Progenitor cell of endocrine pancreas (in vitro differentiated cells): ENCODE results near the gene MGAT4B. TPM values are rescaled to one million over a fixed set of nuclear protein-coding genes. Genes with fewer than 3 reads are reported as not detected.
A peak's percentile ranks its signal among the peaks of the same experiment; 100 is the strongest.

Experiments used
- DNase-seq: peaks from one replicate; pipeline ENCODE4 v3.0.0; 2021; ENCODE audit warnings: low spot score; ENCODE audit not compliant: unreplicated experiment
- H3K27ac Mint-ChIP-seq: 2 replicates; pipeline ENCODE4 v1.8.0; 2021; ENCODE audit warnings: mild to moderate bottlenecking, moderate library complexity, mixed read lengths
- H3K27me3 Mint-ChIP-seq: 2 replicates; pipeline ENCODE4 v1.8.0; 2021; ENCODE audit warnings: mixed read lengths
- H3K36me3 Mint-ChIP-seq: 2 replicates; pipeline ENCODE4 v1.8.0; 2022; ENCODE audit warnings: mixed read lengths; ENCODE audit not compliant: insufficient read depth
- H3K4me1 Mint-ChIP-seq: 2 replicates; pipeline ENCODE4 v1.8.0; 2021; ENCODE audit warnings: low read depth, mixed read lengths
- H3K4me3 Mint-ChIP-seq: 2 replicates; pipeline ENCODE4 v1.8.0; 2021; ENCODE audit warnings: low read depth, mild to moderate bottlenecking, moderate library complexity, mixed read lengths
- H3K9me3 Mint-ChIP-seq: 2 replicates; pipeline ENCODE4 v1.8.0; 2021; ENCODE audit warnings: low read depth, mixed read lengths
- total RNA-seq: library from RNA; stranded (reverse); gene quantifications from 2 replicates; pipeline ENCODE4 v1.2.1, GENCODE V29; 2021
- TF ChIP-seq, protein P1 (sequence below): fragments of 200-600 bp; sonication (generic); IDR thresholded peaks from one replicate; pipeline ENCODE4 v1.5.0; 2021; ENCODE audit warnings: antibody characterized with exemption, mild to moderate bottlenecking; ENCODE audit not compliant: unreplicated experiment

The MGAT4B gene
- total RNA-seq, 1 donor from 2014 or later: 159 TPM

DNA sequence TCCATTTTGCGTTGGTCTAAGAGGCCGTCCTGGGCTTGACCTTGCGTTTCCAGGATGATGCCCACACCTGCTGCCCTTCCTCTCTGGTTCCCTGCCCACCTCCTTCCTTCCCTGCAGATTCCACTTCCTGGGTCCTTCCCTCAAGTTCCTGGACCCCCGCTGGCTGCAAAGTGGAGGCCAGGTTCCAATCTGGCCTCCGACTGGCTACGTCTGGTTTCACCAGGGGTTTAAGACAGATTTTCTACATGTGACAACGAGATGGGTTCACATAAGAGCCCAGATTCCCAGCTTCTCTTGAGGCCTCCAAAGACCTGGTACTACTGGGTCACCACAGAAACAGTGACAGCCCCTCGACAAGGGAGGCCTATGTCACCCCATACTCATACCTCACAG is 2.1 kb downstream of the MGAT4B start:
- no peaks in the 10 kb centered on the region for H3K27me3 Mint-ChIP-seq
- H3K9me3 Mint-ChIP-seq: no peaks in the 10 kb centered on the region
- no peak for DNase-seq
- H3K4me3 Mint-ChIP-seq: peak overlapping the region; percentile 86
- H3K4me1 Mint-ChIP-seq: peaks cover 15% of the 10 kb centered on the region
- H3K27ac Mint-ChIP-seq: no peak overlapping the region
- peaks cover 5% of the 10 kb centered on the region for H3K36me3 Mint-ChIP-seq
- TF ChIP-seq, protein P1, sequence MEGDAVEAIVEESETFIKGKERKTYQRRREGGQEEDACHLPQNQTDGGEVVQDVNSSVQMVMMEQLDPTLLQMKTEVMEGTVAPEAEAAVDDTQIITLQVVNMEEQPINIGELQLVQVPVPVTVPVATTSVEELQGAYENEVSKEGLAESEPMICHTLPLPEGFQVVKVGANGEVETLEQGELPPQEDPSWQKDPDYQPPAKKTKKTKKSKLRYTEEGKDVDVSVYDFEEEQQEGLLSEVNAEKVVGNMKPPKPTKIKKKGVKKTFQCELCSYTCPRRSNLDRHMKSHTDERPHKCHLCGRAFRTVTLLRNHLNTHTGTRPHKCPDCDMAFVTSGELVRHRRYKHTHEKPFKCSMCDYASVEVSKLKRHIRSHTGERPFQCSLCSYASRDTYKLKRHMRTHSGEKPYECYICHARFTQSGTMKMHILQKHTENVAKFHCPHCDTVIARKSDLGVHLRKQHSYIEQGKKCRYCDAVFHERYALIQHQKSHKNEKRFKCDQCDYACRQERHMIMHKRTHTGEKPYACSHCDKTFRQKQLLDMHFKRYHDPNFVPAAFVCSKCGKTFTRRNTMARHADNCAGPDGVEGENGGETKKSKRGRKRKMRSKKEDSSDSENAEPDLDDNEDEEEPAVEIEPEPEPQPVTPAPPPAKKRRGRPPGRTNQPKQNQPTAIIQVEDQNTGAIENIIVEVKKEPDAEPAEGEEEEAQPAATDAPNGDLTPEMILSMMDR: no peak

DNA sequence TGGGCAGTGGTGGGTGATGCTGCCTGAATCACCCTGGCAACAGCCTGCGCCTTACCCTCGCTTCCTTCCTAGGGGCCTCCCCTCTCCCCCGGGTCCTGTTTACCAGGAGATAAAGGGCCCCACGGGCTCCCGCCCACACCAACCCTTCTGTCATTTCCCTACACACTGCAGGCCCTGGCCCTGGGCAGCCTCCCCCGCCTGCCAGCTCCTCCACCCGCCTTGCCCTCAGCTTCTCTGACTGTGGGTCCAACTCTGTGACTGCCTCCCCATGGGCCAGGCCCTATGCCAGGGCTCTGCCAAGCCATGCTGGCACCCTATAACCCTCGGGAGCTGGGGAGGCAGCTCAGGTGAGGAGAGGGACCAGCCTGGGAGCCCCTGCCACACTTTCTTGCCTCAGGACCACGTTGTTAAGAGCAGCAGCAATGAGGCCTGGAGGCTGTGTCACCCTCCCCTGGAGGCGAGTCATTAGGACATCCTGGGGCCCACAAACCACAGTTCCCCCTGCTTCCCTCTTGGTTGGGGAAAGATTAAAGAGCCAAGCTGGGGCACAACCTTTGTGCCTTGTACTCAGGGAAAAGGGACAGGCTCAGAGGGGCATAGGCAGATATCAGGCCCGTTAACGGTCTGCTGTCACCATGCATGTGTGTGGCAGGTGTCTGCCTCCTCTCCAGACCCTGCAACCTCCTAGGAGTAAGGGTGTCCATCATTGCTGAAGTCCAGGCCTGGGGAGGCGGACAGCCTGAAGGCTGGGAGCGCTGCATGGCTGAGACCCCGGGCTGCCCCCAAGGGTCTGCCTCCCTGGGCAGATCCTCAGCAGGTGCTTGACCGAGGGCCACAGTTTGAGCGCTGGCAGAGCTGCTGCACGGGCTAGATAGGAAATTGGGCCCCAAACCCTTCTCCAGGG is 2.8 kb downstream of the MGAT4B start:
- DNase-seq: no peak
- Mint-ChIP-seq H3K4me1 (peaks cover 15% of the 10 kb centered on the region), H3K27ac (no peak overlapping the region), H3K27me3 (no peaks in the 10 kb centered on the region), H3K36me3 (peaks cover 9% of the 10 kb centered on the region), H3K9me3 (no peaks in the 10 kb centered on the region), H3K4me3 (peak overlapping the region; percentile 35)
- TF ChIP-seq, protein P1: no peak

DNA sequence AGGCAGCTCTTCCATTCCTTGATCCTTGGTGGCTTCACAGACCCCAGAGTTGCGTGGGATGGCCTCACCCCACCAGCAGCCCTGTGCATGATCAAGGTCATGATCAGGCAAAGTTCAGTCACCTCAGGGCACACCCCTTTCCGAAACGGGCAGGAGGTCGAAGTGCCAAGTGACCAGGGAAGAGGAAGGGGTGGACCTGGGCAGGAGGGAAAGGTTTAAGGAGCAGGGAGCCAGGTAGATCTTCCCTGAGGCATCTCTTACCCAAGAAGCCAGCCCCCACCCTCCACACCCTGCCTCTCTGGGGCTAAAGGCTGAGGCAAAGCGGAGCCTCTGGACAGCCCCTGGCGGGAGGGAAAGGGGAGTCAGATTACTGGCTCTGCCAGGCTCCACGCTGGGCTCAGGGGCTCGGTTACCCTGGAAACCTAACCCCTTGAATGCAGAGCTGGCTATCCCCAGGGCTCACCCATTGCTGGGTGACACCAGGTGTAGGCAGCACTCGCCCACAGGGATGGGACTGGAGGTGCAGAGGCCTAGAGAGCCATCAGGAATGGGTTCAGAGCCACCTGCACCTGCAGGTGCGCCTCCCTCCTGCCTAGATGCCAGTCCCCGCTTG is 3.6 kb downstream of the MGAT4B start:
- Mint-ChIP-seq H3K4me3 (no peak overlapping the region), H3K36me3 (peaks cover 9% of the 10 kb centered on the region), H3K9me3 (no peaks in the 10 kb centered on the region), H3K4me1 (peaks cover 15% of the 10 kb centered on the region), H3K27me3 (no peaks in the 10 kb centered on the region), H3K27ac (no peak overlapping the region)
- TF ChIP-seq, protein P1: no peak
- DNase-seq: no peak

DNA sequence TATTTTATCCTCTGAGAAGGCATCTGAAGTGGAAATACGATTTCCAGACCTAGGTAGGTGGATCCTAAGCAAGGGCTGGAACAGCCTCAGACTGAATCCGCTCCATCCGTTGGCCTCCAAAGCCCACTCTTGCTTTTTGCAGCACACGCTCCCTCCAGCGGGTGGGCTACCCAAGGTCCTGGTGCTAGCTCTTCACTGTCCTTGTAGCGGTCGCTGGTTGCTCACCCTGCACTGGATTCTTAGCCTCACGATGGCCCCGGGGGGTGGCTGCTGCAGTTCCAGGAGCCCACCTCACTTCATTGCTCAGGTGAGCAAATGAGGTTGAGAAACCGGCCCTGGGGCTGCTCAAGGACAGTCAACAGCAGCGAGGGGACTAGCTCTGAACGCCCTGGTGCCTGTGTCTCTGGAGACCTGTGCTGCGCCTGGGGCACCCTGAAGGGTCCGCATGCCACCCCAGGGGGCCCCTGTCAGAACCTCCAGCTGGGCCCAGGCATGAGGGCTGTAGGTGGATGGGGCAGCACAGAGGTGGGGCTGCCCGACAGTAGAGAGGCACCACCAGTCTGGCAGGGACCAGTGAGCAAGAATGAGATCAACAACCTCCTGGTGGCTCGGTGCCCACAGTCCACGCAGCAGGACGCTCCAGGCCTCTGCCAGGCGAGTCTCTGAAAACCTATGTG is 4.3 kb downstream of the MGAT4B start:
- Mint-ChIP-seq H3K27ac (no peak overlapping the region), H3K27me3 (no peaks in the 10 kb centered on the region), H3K4me1 (peaks cover 15% of the 10 kb centered on the region), H3K9me3 (no peaks in the 10 kb centered on the region), H3K4me3 (no peak overlapping the region), H3K36me3 (peaks cover 10% of the 10 kb centered on the region)
- TF ChIP-seq, protein P1: no peak
- no peak for DNase-seq
